GM21786 (cell line): ENCODE data around the gene SLC8A3.

Source experiments
- ATAC-seq: cut with Tn5 transposase; IDR thresholded peaks from one replicate; pipeline ENCODE4 v1.9.1; 2021; ENCODE audit not compliant: unreplicated experiment

SLC8A3 gene

DNA sequence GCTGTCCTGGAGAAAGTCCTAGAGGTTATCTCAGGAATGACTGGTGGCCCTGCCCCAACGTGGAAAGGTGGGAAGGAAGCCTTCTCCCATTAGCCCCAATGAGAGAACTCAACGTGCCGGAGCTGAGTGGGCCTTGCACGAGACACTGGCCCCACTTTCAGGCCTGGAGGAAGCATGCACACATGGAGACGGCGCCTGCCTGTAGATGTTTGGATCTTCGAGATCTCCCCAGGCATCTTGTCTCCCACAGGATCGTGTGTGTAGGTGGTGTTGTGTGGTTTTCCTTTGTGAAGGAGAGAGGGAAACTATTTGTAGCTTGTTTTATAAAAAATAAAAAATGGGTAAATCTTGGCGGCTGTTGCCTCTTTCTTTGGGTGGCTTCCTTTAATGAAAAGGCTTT, 156.7 kb downstream of the SLC8A3 start:
- no peak for ATAC-seq

DNA sequence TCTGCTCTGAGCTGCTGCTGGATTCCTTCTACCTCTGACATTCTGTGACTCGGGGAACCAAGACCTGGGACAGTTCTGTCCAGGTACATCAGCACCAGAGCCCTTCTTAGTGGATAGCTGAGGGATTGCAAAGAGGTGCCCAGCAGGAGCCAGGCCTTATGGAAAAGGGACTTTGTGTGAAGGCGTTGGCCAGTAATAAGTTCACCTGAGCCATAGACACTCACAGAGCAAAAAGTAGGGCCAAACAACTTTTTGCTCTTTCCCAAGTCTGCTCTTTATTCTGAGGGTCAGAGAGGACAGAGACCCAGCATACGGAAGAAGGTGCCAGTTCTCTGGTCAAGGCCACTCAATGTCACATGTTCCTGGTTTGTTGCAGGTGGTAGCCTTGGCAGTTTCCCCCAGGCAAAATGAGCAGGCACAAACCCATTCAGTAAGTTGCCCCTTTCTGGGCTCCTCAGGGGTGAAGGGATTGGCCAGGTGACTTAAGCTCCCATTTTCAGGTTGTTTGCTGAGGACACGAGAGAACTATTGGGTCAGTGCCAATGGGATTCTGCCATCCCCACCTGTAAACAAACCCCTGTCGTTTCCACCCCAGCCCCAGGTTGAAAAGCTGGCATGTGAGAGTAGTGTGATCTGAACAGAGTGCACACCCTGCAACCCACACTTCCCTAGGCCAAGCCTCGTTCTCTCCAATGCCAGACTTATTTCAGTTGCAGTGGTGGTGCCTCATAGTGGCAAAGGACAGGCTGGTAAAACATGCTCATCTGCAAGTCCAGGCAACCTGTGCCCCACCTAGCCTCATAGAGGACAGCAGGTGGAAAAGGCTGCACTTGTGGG, 159.2 kb downstream of the SLC8A3 start:
- no peak for ATAC-seq

DNA sequence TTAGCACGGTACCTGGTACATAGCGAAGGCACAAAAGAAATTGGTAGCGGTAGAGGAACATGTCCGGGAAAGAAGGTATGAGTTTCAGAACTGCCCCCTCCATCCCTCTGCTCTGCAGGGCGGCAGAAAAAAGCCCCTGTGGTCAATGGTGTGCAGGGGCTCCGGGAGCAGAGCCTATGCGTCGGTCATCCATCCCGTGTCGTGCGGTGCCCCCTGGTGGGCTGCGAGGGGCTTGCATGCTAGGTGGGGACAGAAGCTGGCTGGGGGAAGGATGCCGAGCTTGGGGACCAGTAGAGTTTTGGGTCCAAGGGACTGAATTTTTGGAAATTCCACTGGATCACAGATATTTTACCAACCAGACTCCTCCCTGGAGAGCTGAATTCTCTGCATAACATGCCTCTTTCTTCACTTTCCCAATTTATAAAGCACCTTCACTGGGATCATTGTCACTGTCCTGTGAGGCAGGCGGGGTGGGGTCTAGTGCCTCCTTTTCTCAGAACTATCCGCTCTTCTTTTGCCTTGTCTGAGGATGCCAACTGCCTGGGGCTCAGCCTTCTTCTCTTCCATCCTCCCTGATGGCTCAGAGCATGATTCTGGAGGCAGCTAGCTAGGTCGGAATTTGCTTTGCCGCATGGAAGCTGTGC, 160.8 kb downstream of the SLC8A3 start:
- ATAC-seq = no peak

DNA sequence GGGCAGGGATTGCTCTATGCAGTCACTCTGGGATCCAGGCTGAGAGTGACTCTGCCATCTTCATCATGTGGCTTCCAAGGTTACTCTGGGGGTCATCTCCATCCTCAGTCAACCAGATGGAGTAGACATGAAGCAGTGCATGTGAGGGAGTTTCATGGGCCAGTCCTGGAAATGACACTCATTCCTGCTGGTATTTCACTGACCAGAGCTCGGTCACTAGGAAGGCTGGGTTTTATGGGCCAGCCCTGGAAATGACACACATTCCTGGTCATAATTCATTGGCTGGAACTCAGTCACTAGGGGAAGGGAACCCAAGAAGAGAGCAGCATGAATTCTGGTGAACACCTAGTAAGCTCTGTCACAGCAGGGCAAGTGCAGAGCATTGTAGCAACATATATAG, 164.9 kb downstream of the SLC8A3 start:
- ATAC-seq = no peak

DNA sequence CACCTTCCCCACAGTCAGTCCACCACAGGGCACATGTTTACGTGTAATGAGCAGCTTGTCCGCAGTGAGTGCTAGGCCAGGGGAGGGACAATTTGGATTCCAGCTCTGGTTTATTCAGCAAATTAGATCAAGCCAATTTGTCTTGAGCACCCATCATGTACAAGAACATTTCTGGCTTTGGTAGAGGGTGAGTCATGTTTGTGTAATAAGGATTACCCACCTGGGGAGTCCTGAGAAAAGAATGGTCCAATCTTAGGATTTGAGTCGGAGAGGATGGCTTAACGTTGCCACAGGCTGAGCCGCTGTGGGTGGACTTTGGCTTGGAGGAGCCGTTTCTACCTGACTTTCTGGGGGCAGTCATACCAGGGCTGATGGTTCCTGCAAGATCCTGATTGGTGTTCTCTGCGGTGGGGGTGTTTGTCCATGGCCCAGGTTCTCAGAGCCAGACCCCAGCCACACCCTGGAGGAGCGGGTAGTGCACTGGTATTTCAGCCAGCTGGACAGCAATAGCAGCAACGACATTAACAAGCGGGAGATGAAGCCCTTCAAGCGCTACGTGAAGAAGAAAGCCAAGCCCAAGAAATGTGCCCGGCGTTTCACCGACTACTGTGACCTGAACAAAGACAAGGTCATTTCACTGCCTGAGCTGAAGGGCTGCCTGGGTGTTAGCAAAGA, 165.8 kb downstream of the SLC8A3 start:
- ATAC-seq = no peak

DNA sequence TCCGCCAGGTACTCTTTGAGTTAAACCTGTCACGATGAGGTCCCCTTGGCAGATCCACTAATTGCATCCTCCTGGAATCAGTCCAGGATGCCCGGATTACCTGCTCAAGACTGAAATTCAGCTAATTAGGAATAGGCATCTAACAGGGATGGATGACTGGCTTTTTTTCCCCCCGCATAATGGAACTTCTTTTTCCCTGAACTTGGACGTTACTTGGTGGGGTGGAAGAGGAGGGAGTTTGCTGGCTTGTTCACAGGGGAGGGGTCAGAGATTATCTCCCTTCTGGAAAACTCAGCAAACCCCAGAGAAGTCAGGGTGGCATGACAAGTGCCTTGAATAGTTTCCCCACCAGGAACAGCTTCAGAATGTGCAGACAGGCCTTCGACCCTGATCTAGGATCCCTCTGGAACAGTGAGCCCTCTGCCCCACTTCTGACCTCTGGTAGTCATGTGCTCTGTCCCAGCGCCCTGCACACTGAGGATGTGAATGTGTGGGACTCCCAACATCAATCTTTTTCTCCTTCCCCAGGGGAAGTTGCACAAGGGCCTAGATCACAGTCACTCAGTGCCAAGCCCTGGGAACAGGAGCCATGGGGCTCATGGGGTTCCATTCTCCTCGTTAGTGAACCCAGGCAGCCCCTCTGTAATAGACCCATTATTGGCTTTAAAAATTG, 167.1 kb downstream of the SLC8A3 start:
- no peak for ATAC-seq

DNA sequence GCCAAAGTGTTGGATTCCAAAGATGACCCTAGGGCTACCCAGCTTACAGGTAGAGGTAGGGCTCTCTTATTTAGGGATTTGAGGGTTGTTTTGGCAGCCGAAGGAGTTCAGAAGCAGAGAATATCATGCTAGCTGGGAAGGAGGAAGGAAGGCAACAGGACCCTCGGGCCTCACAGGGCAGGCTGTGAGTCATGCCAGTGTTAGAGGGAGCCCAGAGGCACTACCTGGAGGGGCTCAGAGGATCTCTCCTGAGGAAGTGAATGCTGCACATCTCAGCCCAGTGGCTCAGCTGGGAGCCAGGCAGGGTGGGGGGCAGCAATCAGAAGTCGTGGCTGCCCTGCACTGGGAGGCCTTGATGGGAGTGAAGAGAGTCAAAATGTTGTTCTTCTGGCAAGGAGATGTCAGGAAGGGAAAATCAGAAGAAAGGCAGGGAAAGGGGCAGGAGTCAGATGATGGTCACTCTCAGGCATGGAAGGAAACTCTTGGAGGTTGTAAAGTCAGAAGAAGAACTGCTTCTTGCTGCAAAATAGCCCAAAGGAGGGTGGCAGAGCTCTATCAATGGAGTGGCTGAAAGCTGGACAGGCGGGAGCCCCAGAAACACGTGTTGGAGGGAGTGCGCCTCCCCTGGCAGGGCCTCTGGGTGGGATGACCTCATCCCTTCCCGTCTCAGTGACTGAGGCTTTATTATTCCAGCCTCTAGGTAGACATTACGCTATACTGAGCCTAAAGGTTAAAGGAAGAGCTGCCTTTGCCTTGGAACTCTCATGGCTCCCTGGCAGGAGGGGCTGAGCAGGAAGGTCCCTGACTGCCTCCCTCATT, 168.2 kb downstream of the SLC8A3 start:
- ATAC-seq = no peak

DNA sequence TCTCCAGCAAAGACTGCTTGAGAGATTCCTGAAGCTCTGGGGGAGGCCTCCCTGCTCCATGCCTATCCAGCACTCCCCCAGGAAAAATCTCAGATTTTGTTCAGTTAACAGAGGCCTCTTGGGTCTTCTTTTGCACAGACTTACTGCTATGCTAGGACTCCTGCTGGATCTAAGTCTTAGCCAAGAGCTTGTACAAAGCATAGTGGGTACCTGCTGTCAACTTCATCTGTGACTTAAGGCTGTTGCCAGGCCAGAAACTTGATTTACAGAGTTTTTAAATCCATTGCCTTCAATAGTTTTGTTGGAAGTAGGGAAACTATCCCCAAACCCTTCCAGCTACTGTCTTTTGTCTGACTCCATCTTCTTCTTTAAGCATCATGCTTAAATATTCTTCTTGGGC, 169.1 kb downstream of the SLC8A3 start:
- ATAC-seq = no peak

DNA sequence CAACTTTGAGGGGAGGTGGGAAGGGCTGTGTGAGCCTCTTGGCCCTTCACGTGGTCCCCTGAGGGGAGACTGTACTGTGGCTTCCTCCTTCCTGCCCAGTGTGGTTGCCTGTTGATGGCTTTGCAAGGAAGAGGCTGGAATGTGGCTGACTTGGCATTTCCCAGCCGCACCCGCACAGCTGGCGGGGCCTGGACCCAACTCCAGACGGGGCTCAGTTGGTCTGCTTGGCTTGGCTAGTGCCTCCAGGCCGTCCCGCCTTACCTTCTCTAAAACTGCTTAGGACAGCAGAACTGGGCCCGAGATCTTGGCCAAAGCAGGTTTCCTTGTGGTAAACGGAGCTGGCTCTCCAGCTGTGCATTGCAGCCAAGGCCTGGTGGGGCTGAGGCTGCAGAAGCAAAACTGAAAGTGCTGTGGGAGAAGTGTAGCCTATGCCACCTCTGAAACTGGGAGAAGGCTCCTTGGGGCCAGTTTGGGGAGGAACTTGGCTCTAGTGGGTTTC, 170.0 kb downstream of the SLC8A3 start:
- no peak for ATAC-seq

DNA sequence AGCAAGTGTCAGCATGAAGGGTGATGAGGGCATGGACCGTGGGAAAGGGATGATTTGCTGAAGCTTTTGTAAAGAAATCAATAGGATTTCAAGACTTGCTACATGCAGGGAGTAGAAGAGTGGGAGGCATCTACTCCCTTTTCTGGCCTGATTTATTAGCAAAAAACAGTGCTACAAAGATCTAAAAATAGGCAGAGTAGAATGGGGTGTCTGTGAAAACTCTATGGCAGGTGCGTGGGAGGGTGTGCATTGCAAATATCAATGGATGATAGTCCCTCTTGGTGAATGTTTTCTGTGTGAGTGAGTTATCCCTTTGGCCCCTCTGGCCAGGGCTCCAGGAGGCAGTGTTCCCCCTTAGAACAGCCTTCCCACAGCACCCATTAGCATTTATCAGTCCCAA, 170.5 kb downstream of the SLC8A3 start:
- ATAC-seq = no peak

DNA sequence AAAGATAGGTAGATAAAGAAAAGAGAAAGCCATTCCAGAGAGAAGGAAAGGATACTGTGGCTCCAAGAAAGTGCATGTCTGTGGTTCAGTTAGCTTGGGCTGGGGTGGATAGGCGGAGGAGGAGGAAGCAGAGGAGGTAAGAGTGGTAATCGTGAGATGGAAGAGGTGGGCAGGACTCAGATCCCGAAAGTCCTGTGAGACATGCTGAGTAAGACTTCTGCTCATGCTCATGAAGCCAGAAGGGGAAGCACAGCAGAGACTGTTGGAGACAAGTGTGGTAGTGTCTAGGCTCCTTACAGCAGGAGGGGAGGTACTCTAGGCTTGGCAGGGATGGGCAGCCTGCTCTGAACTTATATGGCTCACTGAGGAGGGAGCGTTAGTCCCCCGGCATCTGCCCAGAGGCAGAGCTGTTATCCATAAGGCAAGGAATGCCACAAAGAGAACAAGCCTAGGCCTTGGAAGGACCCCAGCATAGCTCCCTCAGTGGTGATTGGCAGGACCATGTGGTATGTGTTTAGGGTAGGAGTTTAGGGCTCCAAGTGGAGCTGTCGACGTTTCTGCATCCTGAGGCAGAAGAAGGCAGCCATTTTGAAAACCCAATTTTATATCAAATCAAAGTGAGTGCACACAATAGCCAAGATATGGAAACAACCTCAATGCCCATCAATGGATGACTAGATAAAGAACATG, 174.2 kb downstream of the SLC8A3 start:
- ATAC-seq = no peak

DNA sequence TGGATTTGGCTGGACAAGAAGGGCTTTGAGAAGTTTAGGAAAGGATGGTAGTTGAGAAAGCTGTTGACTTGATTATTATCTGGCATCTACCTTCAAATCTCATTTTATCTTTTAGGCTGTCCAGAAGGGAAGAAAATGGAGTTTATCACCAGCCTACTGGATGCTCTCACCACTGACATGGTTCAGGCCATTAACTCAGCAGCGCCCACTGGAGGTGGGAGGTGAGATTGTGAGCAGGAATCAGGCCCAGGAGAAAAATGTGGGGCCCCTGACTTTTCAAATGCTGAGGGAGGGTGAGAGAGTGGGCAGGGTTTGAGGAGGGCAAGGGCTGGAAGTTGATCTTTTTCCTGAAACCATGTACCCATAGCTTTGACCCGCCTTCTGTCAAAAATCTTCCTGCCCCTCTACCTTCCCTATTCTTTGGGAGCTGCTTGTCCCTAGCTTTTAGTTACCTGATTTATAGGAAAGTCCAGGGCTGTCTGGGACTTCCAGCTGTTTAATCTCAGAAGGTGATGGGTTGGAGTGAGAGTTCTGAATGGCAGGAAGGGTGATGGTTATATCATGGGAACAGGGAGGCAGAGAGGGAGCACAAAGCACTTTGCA, 175.4 kb downstream of the SLC8A3 start:
- ATAC-seq = no peak

DNA sequence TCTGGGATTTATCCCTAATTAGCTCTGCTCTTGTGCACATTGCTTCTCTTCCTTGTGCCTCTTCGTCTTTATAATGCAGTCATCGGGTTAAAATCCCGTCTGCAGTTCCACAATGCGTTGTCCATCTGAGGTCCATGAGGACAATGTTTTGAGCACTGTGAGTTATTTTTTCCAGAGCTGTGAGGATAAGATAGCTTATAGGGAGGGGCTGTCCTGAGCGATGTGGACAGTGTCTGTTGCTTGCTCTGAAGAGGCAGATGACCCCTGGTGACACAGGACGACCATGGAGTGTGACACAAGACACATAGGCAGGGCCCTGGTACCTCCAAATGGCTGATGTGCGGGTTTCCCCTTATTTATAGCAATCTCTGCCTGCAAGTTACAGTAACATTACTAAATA, 177.0 kb downstream of the SLC8A3 start:
- no peak for ATAC-seq

DNA sequence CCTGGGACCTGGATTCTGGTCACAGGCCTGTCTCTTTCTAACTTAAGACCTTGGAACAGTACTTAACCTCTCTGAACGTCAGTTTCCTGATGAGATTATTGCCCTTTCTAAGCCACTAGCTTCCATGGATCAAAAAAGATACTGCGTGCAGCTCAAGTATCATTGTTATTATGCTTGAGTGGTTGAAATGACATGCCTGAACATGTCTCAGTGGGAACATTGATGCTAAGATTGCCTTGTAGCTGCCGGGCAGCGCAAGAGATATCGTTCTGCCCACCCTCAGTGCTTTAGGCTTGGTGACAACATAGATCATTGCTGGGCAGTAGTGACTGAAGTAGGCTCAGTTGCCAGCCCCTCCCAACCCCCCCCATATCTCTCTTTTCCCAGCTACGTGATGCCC, 177.7 kb downstream of the SLC8A3 start:
- no peak for ATAC-seq

DNA sequence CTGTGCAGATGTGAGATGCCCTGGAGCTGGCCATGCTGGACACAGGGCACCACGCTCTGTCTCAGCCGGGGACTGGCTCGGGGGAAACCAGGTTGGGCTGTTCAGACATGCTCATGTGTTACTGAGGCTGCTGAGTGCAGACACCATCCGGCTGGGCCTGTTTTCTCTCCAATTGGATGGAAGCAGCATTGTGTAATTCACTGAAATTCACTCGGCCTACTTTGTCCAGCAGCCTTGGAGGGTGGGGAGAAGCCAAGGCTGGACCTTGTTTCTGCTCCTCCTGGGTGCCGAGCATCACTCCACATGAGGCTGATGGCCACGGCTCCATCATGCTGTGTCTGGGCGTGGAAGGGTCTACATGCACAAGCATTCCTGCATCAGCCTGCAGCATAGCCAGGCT, 178.8 kb downstream of the SLC8A3 start:
- ATAC-seq = no peak

DNA sequence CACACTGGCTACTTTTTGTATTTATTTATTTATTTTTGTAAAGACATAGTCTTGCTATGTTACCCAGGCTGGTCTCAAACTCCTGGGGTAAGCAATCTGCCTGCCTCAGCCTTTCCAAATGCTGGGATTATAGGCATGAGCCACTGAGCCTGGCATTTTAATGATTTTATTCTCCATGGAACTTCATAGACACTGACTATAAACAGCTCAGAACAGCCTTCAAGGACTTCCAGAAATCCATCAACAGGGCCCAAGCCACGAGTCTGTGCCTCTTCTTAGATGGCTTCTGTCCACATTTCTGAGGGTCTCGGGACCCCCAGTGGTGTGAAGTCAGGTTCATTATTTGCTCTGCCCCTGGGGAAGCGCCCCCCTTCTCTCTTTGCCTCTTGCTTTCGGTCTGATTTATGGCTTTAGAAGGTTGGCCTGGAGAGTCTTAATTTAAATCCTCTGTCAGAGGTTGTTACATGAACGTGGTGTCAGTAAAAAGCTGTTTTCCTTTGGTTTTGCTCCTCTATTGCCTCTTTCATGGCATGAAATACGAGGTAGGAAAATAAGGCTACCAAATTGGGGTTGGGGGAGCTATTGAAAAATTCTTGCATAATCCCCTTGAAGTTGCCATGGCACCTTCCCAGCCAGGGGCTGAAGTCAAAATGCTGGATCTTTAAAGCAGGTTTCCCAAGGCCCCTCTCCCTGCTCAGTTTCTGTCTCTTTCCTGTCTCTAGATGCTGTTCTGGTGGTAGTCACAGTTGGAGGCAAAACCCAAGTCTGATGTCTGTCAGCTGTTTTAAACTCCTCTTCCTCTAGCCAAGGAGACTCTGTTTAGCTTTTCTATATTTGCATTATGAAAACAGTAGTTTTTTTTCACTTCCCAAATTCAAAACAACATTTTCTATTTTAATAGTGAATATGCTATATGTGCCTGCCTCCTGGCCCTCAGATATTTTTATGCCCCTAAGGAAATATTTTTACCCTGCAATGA, 180.2 kb downstream of the SLC8A3 start:
- ATAC-seq = no peak

DNA sequence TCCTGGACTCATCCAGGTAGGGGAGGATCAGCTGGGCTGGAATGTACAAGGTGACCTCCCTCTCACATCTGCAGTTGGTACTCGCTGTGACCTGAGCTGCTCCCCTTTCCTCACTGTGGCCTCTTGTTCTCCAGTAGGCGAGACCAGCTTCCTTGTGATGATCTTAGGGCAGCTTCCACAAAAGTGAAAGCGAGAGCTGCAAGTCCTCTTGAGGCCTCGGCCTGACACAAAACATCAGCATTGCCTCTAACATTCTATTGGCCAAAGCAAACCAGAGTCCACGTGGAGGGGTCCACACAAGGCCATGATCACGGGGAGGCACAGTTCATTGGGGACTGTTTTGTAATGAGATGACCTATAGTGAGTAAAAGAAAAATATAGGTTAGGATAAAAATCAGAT, 182.1 kb downstream of the SLC8A3 start:
- ATAC-seq = no peak

DNA sequence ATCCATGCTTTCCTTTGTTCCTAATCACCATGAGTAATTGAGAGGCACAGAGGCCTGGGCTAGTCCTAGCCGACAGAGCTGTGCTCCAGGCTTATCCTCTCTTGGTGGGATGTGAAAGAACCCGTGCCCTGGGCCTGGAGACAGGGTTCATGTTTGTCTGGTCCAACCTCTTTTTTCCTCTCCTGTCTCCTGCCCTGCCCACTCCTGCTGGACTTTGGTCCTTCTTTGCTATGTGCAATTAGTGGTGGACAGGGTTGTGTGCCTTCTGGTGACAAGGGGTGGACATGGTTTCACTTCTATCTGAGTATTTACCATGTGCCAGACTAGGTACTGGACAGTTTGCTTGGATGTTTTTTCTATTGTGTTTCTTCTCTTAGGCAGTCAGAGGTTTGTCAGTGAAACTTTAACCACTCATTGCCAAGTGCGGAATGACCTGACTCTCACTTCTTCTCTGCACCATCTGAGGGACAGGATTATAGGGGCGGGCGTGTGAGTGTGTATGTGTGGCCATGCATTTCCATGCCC, 183.4 kb downstream of the SLC8A3 start:
- no peak for ATAC-seq
